Measurements from ENCODE around the gene ALDH5A1. TPM values are rescaled to one million over a fixed set of nuclear protein-coding genes. Genes with fewer than 3 reads are reported as not detected.

ALDH5A1 gene
- total RNA-seq, 4 donors from 2014 or later, result 6.4 to 15.4 (median 6.8) TPM

- no peaks in the 10 kb centered on the region for H3K9me3 ChIP-seq
- H3K27me3 ChIP-seq, result no peaks in the 10 kb centered on the region
- in situ Hi-C loops (cut with MboI; ENCODE audit: low sequenced_read_pairs in 4 of 4) (no loop called here), intact Hi-C loops (cut with DNase I; ENCODE audit: low total_unique reads) (no loop called here)
- no peaks in the 10 kb centered on the region for H3K36me3 ChIP-seq
- H3K4me1 ChIP-seq, result peaks cover 0 to 7% of the 10 kb centered on the region in 2 donors
- TF ChIP-seq, protein P1, sequence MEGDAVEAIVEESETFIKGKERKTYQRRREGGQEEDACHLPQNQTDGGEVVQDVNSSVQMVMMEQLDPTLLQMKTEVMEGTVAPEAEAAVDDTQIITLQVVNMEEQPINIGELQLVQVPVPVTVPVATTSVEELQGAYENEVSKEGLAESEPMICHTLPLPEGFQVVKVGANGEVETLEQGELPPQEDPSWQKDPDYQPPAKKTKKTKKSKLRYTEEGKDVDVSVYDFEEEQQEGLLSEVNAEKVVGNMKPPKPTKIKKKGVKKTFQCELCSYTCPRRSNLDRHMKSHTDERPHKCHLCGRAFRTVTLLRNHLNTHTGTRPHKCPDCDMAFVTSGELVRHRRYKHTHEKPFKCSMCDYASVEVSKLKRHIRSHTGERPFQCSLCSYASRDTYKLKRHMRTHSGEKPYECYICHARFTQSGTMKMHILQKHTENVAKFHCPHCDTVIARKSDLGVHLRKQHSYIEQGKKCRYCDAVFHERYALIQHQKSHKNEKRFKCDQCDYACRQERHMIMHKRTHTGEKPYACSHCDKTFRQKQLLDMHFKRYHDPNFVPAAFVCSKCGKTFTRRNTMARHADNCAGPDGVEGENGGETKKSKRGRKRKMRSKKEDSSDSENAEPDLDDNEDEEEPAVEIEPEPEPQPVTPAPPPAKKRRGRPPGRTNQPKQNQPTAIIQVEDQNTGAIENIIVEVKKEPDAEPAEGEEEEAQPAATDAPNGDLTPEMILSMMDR (IDR thresholded peaks at IDR 0.05 in 4 of 5, conservative IDR thresholded peaks at IDR 0.05 in 1 of 5), result no peak
- no peak for TF ChIP-seq POLR2A (IDR thresholded peaks at IDR 0.05)
- no peak overlapping the region for H3K4me3 ChIP-seq
- no peak for DNase-seq
- ATAC-seq, result no peak
- no peak overlapping the region for H3K27ac ChIP-seq
Observed at GRCh38 chr6:24469811-24470210, 25.0 kb upstream of the ALDH5A1 start.

- Histone ChIP-seq H3K4me3 (no peak overlapping the region), H3K27ac (no peak overlapping the region), H3K27me3 (no peaks in the 10 kb centered on the region), H3K9me3 (no peaks in the 10 kb centered on the region), H3K4me1 (peaks cover 0 to 2% of the 10 kb centered on the region in 2 donors), H3K36me3 (no peaks in the 10 kb centered on the region)
- in situ Hi-C loops (cut with MboI; ENCODE audit: low sequenced_read_pairs in 4 of 4), result no loop called here
- DNase-seq (no peak), ATAC-seq (no peak)
- intact Hi-C loops (cut with DNase I; ENCODE audit: low total_unique reads), result no loop called here
- TF ChIP-seq POLR2A (IDR thresholded peaks at IDR 0.05), result no peak
- TF ChIP-seq, protein P1 (IDR thresholded peaks at IDR 0.05 in 4 of 5, conservative IDR thresholded peaks at IDR 0.05 in 1 of 5), result no peak
Observed at GRCh38 chr6:24472181-24472580, 22.6 kb upstream of the ALDH5A1 start.

DNA sequence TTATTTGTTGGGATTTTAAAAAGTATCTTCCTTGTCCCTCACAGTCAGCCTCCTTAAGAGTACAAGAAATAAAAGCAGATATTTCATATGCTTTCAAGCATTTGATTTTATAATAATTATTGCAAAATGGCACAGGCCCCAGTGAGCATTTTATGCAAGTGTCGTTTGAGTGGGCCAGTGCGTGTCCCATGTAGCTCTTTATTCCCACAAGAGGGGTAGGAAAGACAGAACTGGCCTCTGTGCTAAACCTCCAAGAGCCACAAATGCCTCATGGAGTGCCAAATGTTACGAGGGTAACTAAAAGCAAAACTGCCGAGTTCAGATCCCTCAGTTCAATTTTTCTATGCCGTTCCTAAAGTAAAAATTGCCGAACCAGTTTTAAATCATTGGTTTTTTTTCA, 18.1 kb upstream of the ALDH5A1 start:
- no peaks in the 10 kb centered on the region for H3K9me3 ChIP-seq
- DNase-seq, result no peak
- no peaks in the 10 kb centered on the region for H3K27me3 ChIP-seq
- ATAC-seq, result no peak
- H3K4me3 ChIP-seq, result no peak overlapping the region
- in situ Hi-C loops (cut with MboI; ENCODE audit: low sequenced_read_pairs in 4 of 4), result no loop called here
- no peaks in the 10 kb centered on the region for H3K4me1 ChIP-seq
- no peak overlapping the region for H3K27ac ChIP-seq
- H3K36me3 ChIP-seq, result no peaks in the 10 kb centered on the region
- intact Hi-C loops (cut with DNase I; ENCODE audit: low total_unique reads), result no loop called here
- no peak for TF ChIP-seq POLR2A (IDR thresholded peaks at IDR 0.05)
- TF ChIP-seq, protein P1 (IDR thresholded peaks at IDR 0.05 in 4 of 5, conservative IDR thresholded peaks at IDR 0.05 in 1 of 5), result no peak

DNA sequence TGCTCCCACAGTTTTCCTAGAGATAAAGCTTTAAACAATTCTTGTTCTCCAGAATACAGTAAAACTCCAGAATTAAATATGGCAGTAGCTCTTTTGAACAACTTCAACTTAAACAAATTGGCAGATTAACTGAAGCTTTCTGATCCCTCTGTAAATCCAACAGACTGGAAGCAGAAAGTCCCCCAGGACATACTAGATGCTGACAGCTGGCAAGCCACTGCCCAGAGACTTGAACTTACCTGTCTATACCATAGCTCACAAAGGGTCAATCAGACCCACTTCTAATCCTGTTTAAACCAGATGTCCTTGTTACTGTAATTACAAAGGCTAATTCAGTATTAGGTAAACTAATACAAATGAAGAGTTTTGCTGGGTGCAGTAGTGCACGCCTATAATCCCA, 17.7 kb upstream of the ALDH5A1 start:
- Histone ChIP-seq H3K36me3 (no peaks in the 10 kb centered on the region), H3K9me3 (no peaks in the 10 kb centered on the region), H3K4me3 (no peak overlapping the region), H3K27ac (no peak overlapping the region), H3K4me1 (no peaks in the 10 kb centered on the region), H3K27me3 (no peaks in the 10 kb centered on the region)
- ATAC-seq (no peak), DNase-seq (no peak)
- intact Hi-C loops (cut with DNase I; ENCODE audit: low total_unique reads), result no loop called here
- in situ Hi-C loops (cut with MboI; ENCODE audit: low sequenced_read_pairs in 4 of 4), result no loop called here
- TF ChIP-seq, protein P1 (IDR thresholded peaks at IDR 0.05 in 4 of 5, conservative IDR thresholded peaks at IDR 0.05 in 1 of 5), result no peak
- no peak for TF ChIP-seq POLR2A (IDR thresholded peaks at IDR 0.05)

- Histone ChIP-seq H3K4me1 (no peaks in the 10 kb centered on the region), H3K9me3 (no peaks in the 10 kb centered on the region), H3K4me3 (no peak overlapping the region), H3K27ac (no peak overlapping the region), H3K27me3 (no peaks in the 10 kb centered on the region), H3K36me3 (no peaks in the 10 kb centered on the region)
- TF ChIP-seq, protein P1 (IDR thresholded peaks at IDR 0.05 in 4 of 5, conservative IDR thresholded peaks at IDR 0.05 in 1 of 5), result no peak
- no peak for TF ChIP-seq POLR2A (IDR thresholded peaks at IDR 0.05)
- in situ Hi-C loops (cut with MboI; ENCODE audit: low sequenced_read_pairs in 4 of 4), result no loop called here
- ATAC-seq (no peak), DNase-seq (no peak)
- intact Hi-C loops (cut with DNase I; ENCODE audit: low total_unique reads), result no loop called here
Observed at GRCh38 chr6:24478903-24479302, 15.9 kb upstream of the ALDH5A1 start.

Data from gastrocnemius medialis (tissue), 4 donors.